Measurements from ENCODE around the gene B9D1. TPM values are rescaled to one million over a fixed set of nuclear protein-coding genes. Genes with fewer than 3 reads are reported as not detected.

B9D1 gene
- total and polyA plus RNA-seq, 9 of the 15 experiments (the other 6 are each of a cell fraction or from before 2014, with no cell fraction given), result 8.9 to 28.0 (median 17.9) TPM

DNA sequence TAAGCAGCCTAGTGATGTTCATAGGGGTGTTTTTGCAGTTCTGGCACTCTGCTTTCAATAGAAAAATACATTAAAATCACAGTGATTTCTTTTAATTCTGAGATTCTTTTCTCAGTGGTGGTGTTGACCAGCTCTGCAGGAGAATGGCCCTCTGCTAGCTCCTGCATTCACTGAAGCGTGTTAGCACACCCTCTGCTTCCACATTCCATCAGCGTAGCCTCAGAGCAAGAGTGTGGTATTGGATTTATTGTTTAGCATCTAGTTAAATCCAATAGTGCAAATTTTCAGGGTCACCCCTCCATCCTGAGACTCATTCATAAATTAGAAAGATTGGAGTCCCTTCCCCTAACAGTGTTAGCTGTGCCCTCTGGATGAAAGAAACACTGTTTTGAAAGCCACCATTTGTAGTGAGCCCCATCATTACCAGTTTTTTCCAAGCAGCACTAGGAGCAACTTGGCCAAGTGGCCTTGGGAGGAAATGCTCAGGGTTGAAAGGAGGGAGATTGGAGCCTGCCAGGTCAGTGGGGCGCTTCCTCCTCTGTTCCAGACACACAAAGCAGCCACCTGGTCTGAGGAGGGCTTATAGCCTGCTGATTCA, 45.7 kb downstream of the B9D1 start:
- Histone ChIP-seq H3K4me1 (replicated peaks in 1 of 2; ENCODE audit: control insufficient read depth in 2 of 2, insufficient read depth in 2 of 2, low read length in 2 of 2) (peaks cover 8 to 9% of the 10 kb centered on the region in 2 experiments; a peak in 4 of 5 replicates), H3K79me2 (ENCODE audit: control insufficient read depth, insufficient read depth, low read length) (no peaks in the 10 kb centered on the region), H3K9me3 (replicated peaks; ENCODE audit: control insufficient read depth, insufficient read depth, low read depth, low read length) (no peaks in the 10 kb centered on the region), H3K9me1 (ENCODE audit: control insufficient read depth, insufficient read depth, low read length) (peaks cover 4% of the 10 kb centered on the region), H4K20me1 (replicated peaks; ENCODE audit: control insufficient read depth, insufficient read depth, low read length) (no peaks in the 10 kb centered on the region), H3K27me3 (ENCODE audit: control insufficient read depth in 2 of 2, insufficient read depth in 2 of 2, low read length in 2 of 2) (no peaks in the 10 kb centered on the region), H3K9ac (ENCODE audit: insufficient read depth in 1 of 2, low read depth in 2 of 2, low read length in 2 of 2) (no peak overlapping the region), H3K4me3 (no peak overlapping the region), H2AFZ (ENCODE audit: low read depth, low read length) (no peak overlapping the region), H3K27ac (ENCODE audit: extremely low read depth, low read depth, low read length) (no peak overlapping the region), H3K36me3 (ENCODE audit: control insufficient read depth, insufficient read depth, low read length) (peaks cover 13% of the 10 kb centered on the region; the same call in 1 of the 3 replicates), H3K4me2 (ENCODE audit: insufficient read depth, low read length) (no peak overlapping the region)
- ATAC-seq, result no peak
- in situ Hi-C loops (cut with MboI), result no loop called here
- ChIA-PET POLR2A (interaction anchor here (0.7 kb wide), 1 partner anchor 23 kb away, joined by 3 read pairs; no protein-coding TSS in a partner anchor), CTCF (ENCODE audit: low intra/inter-chr PET ratio) (no interaction called here)
- no peak for TF ChIP-seq WHSC1 (IDR thresholded peaks at IDR 0.05; ENCODE audit: low read length)
- no peak for TF ChIP-seq ZNF586 (CRISPR knock-in tag; conservative IDR thresholded peaks at IDR 0.05)
- TF ChIP-seq, protein P1, sequence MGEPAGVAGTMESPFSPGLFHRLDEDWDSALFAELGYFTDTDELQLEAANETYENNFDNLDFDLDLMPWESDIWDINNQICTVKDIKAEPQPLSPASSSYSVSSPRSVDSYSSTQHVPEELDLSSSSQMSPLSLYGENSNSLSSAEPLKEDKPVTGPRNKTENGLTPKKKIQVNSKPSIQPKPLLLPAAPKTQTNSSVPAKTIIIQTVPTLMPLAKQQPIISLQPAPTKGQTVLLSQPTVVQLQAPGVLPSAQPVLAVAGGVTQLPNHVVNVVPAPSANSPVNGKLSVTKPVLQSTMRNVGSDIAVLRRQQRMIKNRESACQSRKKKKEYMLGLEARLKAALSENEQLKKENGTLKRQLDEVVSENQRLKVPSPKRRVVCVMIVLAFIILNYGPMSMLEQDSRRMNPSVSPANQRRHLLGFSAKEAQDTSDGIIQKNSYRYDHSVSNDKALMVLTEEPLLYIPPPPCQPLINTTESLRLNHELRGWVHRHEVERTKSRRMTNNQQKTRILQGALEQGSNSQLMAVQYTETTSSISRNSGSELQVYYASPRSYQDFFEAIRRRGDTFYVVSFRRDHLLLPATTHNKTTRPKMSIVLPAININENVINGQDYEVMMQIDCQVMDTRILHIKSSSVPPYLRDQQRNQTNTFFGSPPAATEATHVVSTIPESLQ (CRISPR knock-in tag; IDR thresholded peaks at IDR 0.05), result no peak
- no peak for TF ChIP-seq ZFP36 (IDR thresholded peaks at IDR 0.05; ENCODE audit: low read depth, low read length, partially characterized antibody)
- no peak for TF ChIP-seq SMC3 (conservative IDR thresholded peaks at IDR 0.05; ENCODE audit: insufficient read depth, low read depth, low read length)
- TF ChIP-seq SMAD2 (IDR thresholded peaks at IDR 0.05; ENCODE audit: low read depth, low read length), result no peak
- TF ChIP-seq E2F1 (CRISPR knock-in tag; IDR thresholded peaks at IDR 0.05), result no peak
- TF ChIP-seq ZNF3 (CRISPR knock-in tag; IDR thresholded peaks at IDR 0.05), result no peak
- TF ChIP-seq FOXK1 (CRISPR knock-in tag; IDR thresholded peaks at IDR 0.05; ENCODE audit: borderline replicate concordance), result no peak
- TF ChIP-seq TRIM24 (IDR thresholded peaks at IDR 0.05), result no peak
- TF ChIP-seq KLF16 (IDR thresholded peaks at IDR 0.05), result no peak
- no peak for TF ChIP-seq ZBTB12 (CRISPR knock-in tag; IDR thresholded peaks at IDR 0.05)
- no peak for TF ChIP-seq ARID3B (CRISPR knock-in tag; IDR thresholded peaks at IDR 0.05; ENCODE audit: borderline replicate concordance)
- TF ChIP-seq NCOA2 (IDR thresholded peaks at IDR 0.05; ENCODE audit: partially characterized antibody in 2 of 2), result no peak
- no peak for TF ChIP-seq GABPB1 (CRISPR knock-in tag; IDR thresholded peaks at IDR 0.05)
- no peak for TF ChIP-seq TCFL5 (CRISPR knock-in tag; conservative IDR thresholded peaks at IDR 0.05)
- no peak for DNase-seq (ENCODE audit: extremely low read depth in 1 of 4, low spot score in 3 of 4)
- intact Hi-C loops (cut with micrococcal nuclease), result no loop called here
- no TSS peak for BruUV-seq (replicated peaks)
- FAIRE-seq, result no peak
- WGBS (ENCODE audit: insufficient coverage, low coverage, missing lambda C conversion rate), result 81% methylated on average over 2 of the region's 3 CpGs

Measured in K562 (cell line).